Lung (tissue), 12 donors: Measurements from ENCODE around the gene PIK3R2. TPM values are rescaled to one million over a fixed set of nuclear protein-coding genes. Genes with fewer than 3 reads are reported as not detected.

Source experiments
- ATAC-seq: fragments of 200-7000 bp; cut with Tn5 transposase; one replicate; pipeline ENCODE4 v1.9.1; 2020; ENCODE audit warnings: moderate number of reproducible peaks; ENCODE audit not compliant: insufficient read depth, low FRiP score
- DNase-seq, 3 donors: peaks; one replicate each; pipeline ENCODE4 v3.0.0-alpha.2; 2013 to 2017
- H3K27ac ChIP-seq, 2 donors: one replicate each; pipeline ENCODE4 v1.5.1; 2013; ENCODE audit warnings: mild to moderate bottlenecking in 2 of 2, moderate library complexity in 2 of 2, control low read depth in 1 of 2, inconsistent platforms in 1 of 2, low read depth in 1 of 2, low read length in 1 of 2
- H3K27me3 ChIP-seq, 3 donors: one replicate each; pipeline ENCODE4 v1.5.1; 2013; ENCODE audit warnings: low read length in 2 of 3; ENCODE audit not compliant: control insufficient read depth in 3 of 3, insufficient read depth in 3 of 3
- H3K36me3 ChIP-seq, 4 donors: one replicate each; pipeline ENCODE4 v1.5.1; 2013; ENCODE audit warnings: low read length in 4 of 4, mild to moderate bottlenecking in 1 of 4, moderate library complexity in 1 of 4; ENCODE audit not compliant: control insufficient read depth in 4 of 4, insufficient read depth in 4 of 4
- H3K4me1 ChIP-seq, 5 donors: one replicate each; pipeline ENCODE4 v1.5.1; 2013; ENCODE audit warnings: low read length in 5 of 5, mild to moderate bottlenecking in 2 of 5, moderate library complexity in 1 of 5; ENCODE audit not compliant: control insufficient read depth in 5 of 5, insufficient read depth in 5 of 5
- H3K4me3 ChIP-seq: one replicate; pipeline ENCODE4 v1.5.1; 2013; ENCODE audit warnings: mild to moderate bottlenecking, control low read depth, moderate library complexity
- H3K9ac ChIP-seq, 2 donors: one replicate each; pipeline ENCODE4 v1.5.1; 2013; ENCODE audit warnings: low read length in 2 of 2, control low read depth in 1 of 2; ENCODE audit not compliant: insufficient read depth in 1 of 2
- H3K9me3 ChIP-seq, 4 donors: one replicate each; pipeline ENCODE4 v1.5.1; 2013; ENCODE audit warnings: low read length in 3 of 4, mild to moderate bottlenecking in 1 of 4, moderate library complexity in 1 of 4; ENCODE audit not compliant: control insufficient read depth in 4 of 4, insufficient read depth in 3 of 4
- WGBS, 2 donors: extraction: QIAGEN DNeasy Blood & Tissue Kit; methylation state at CpG; one replicate each; pipeline ENCODE4 v1.1.7; 2013; 5-methylcytosine and 5-hydroxymethylcytosine counted together
- polyA plus RNA-seq, 2 donors: library from polyadenylated mRNA; stranded (reverse); fragments of 200-250 nt; gene quantifications; one replicate each; pipeline ENCODE4 v1.2.1, GENCODE V29; 2013
- total RNA-seq, 2 donors: library from RNA; depleted of rRNA in 1 of 2; stranded (reverse); fragments of >200 nt in 1 of 2; gene quantifications; one replicate each; pipeline ENCODE4 v1.2.1, GENCODE V29; 2014 to 2021
- TF ChIP-seq, protein P1 (sequence below): IDR thresholded peaks from 2 replicates; pipeline ENCODE4 v1.5.1; 2012; ENCODE audit warnings: mild to moderate bottlenecking; ENCODE audit errors: control extremely low read depth, extremely low read depth
- donor health status: control.
- donor health status: control.
- donor health status: Bipolar disorder and iron deficiency.
- donor health status: healthy.
- donor health status: DM: yes; HTN: yes; CAD: no.

The PIK3R2 gene
- total and polyA plus RNA-seq, 4 donors, result 7.0 to 36.2 (median 20.4) TPM

DNA sequence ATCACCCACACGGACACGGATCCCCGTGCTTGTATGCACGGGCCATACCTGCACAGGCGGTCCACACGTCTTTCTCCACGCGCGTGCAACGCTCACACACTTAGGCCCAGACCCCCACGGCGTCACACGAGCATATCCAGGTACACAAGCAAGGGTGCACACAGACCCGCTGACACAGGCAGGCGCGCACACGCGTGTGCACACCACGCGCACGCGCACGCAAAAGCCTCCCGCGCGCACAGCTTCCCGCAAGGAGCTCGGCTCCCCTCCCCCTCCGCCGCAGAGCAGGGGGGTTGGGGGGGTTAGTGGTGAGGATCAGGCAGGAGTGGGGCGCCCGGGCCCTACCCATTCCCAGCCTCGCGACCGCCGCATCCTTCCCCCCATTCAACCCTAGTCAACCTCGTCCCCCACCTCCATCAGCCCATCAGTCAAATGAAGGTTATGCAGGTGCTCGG lies 50.5 kb downstream of the PIK3R2 start:
- H3K27me3 ChIP-seq, result no peaks in the 10 kb centered on the region
- 1% methylated on average over 36 to 38 of the region's 38 CpGs for WGBS, 2 donors
- peak overlapping the region; percentile 50 to 67 for H3K27ac ChIP-seq
- ATAC-seq, result no peak
- TF ChIP-seq, protein P1, sequence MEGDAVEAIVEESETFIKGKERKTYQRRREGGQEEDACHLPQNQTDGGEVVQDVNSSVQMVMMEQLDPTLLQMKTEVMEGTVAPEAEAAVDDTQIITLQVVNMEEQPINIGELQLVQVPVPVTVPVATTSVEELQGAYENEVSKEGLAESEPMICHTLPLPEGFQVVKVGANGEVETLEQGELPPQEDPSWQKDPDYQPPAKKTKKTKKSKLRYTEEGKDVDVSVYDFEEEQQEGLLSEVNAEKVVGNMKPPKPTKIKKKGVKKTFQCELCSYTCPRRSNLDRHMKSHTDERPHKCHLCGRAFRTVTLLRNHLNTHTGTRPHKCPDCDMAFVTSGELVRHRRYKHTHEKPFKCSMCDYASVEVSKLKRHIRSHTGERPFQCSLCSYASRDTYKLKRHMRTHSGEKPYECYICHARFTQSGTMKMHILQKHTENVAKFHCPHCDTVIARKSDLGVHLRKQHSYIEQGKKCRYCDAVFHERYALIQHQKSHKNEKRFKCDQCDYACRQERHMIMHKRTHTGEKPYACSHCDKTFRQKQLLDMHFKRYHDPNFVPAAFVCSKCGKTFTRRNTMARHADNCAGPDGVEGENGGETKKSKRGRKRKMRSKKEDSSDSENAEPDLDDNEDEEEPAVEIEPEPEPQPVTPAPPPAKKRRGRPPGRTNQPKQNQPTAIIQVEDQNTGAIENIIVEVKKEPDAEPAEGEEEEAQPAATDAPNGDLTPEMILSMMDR, result no peak
- peak overlapping the region; percentile 53 for H3K4me3 ChIP-seq
- peak in 2 of 3 donors; percentile 37 to 49 for DNase-seq
- peaks cover 4 to 23% (median 6%) of the 10 kb centered on the region in 5 donors for H3K4me1 ChIP-seq
- H3K36me3 ChIP-seq, result peaks cover 0 to 3% (median under 1%) of the 10 kb centered on the region in 4 donors
- no peaks in the 10 kb centered on the region for H3K9me3 ChIP-seq
- H3K9ac ChIP-seq, result no peak overlapping the region

DNA sequence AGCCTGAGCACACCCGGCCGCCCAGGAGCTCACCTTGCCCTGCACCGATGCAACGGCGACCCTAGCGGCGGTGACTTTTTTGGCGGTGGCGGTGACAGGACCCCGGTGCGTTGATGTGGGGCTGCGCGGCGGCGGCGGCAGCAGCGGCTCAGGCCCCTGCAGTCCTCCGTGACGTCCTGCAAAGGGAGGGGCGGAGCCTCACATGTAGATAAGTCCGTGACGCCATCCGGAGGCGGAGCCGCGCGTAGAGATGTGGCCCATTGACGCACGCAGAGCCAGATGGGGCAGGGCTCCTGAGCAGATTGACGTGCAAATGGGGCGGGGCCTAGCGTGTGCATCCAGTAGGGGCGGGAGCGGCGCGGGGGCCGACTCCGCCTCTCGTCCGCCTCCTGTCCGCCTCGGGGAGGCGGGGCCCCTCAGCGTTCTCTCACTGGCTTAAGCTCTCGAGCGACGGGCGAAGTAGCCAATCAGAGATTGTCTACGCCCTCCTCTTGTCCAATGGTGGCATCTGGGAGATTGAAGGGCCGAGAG lies 51.0 kb downstream of the PIK3R2 start, which contains the start of gene RAB3A:
Gene RAB3A, minus strand, starts transcription at position 180 of the 531 bp plus-strand sequence. CDS start 1,302 bp downstream, outside the sequence.
- no peaks in the 10 kb centered on the region for H3K36me3 ChIP-seq
- H3K9ac ChIP-seq, result peak within 1 kb of the TSS; percentile 82 to 87
- peak; percentile 96 for ATAC-seq
- TF ChIP-seq, protein P1, result no peak
- 0% methylated on average over 47 to 50 of the region's 50 CpGs for WGBS, 2 donors
- peak; percentile 100 for DNase-seq
- H3K27ac ChIP-seq, result peak within 1 kb of the TSS; percentile 92 to 100
- peaks cover 4 to 23% (median 6%) of the 10 kb centered on the region in 5 donors for H3K4me1 ChIP-seq
- no peaks in the 10 kb centered on the region for H3K9me3 ChIP-seq
- H3K4me3 ChIP-seq, result peak within 1 kb of the TSS; percentile 53
- H3K27me3 ChIP-seq, result no peaks in the 10 kb centered on the region

DNA sequence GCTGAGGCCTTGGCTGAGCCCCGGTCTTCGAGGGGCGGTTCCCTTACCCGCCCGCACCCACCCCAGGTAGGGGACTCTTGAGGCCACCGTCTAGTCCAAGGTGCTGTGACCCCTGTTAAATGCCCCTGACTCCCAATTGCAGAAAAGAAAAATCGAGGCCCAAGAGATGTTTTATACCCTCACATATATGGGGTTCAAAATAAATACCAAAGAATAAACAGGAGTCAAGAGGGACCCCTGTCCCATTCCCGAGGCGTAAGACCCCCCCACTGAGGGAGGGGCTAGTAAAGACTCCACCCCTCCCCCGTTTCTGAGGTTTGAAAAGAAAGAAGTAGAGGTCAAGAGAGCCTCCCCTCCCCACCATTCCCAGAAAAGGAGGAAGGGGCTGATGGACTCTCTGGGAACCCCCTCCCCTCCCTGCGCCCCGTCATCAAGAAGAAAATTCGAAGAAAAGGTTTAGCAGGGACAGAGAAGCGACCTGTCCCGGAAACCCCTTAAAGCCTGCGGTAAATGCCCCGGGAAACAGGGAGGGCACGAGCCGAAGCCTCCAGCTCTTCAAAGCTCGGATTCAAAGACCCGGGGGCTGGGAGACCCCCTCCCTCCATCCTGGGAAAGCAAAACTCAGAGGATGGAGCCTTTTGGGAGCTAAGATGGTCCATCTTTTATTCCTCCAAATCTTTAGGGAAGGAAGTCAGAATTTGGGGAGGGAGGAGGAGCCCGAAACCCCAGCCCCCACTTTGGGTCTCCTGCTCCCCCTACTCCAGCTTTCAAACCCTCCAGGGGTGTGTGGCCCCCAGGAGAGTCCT lies 51.6 kb downstream of the PIK3R2 start:
- Histone ChIP-seq H3K36me3 (no peaks in the 10 kb centered on the region), H3K9ac (peak overlapping the region; percentile 82 to 87), H3K9me3 (no peaks in the 10 kb centered on the region), H3K4me3 (peak overlapping the region; percentile 18), H3K4me1 (peaks cover 4 to 23% (median 6%) of the 10 kb centered on the region in 5 donors), H3K27me3 (no peaks in the 10 kb centered on the region), H3K27ac (peak overlapping the region; percentile 92 to 100)
- DNase-seq (peak; percentile 88 to 96 (median 95)), ATAC-seq (peak; percentile 12)
- 0 to 1% methylated on average over 21 to 22 of the region's 22 CpGs for WGBS, 2 donors
- TF ChIP-seq, protein P1, result no peak
